Naive thymus-derived CD4-positive, alpha-beta T cell (primary cell): Measurements from ENCODE around the gene NOS3. TPM values are rescaled to one million over a fixed set of nuclear protein-coding genes. Genes with fewer than 3 reads are reported as not detected.
"Not testable (repeated sequence)": the region's sequence is repeated elsewhere in the genome, so short reads cannot be mapped to it uniquely, and the experiment has no call there.

ENCODE experiments used
- ATAC-seq: fragments of 150-1000 bp; cut with Tn5 transposase; 2 replicates; pipeline ENCODE4 v1.10.0; 2021; ENCODE audit warnings: mild to moderate bottlenecking, moderate library complexity
- CTCF ChIA-PET: fragments of 350-600 bp; sonication (Branson Sonifier 250); formaldehyde crosslinking; loops from one replicate; lab custom pipeline; 2021; ENCODE audit warnings: antibody characterized with exemption; lab: Charles Lee
- POLR2A ChIA-PET: fragments of 350-600 bp; sonication (Branson Sonifier 250); formaldehyde crosslinking; loops from one replicate; lab custom pipeline; 2021; ENCODE audit warnings: antibody characterized with exemption, inconsistent platforms; lab: Charles Lee
- DNase-seq, 9 donors: peaks; one replicate each; pipeline versions ENCODE4 v3.0.0 to v3.0.0-alpha.2; 2020 to 2022; ENCODE audit warnings: mixed read lengths in 1 of 9
- H3K27ac ChIP-seq: one replicate; pipeline ENCODE4 v1.7.0; 2013; ENCODE audit warnings: mild to moderate bottlenecking, low read depth, low read length, moderate library complexity
- H3K27me3 ChIP-seq, 2 donors: one replicate each; pipeline ENCODE4 v1.7.0; 2013; ENCODE audit warnings: low read length in 2 of 2, mild to moderate bottlenecking in 2 of 2, moderate library complexity in 2 of 2; ENCODE audit not compliant: control insufficient read depth in 2 of 2, insufficient read depth in 2 of 2
- H3K36me3 ChIP-seq, 3 experiments: 1 replicate in 2 of 3; 2 replicates in 1 of 3; pipeline ENCODE4 v1.7.0; 2013; ENCODE audit warnings: low read length in 3 of 3, mild to moderate bottlenecking in 3 of 3, moderate library complexity in 1 of 3; ENCODE audit not compliant: insufficient read depth in 3 of 3, control insufficient read depth in 2 of 3
- H3K4me1 ChIP-seq, 2 donors: one replicate each; pipeline ENCODE4 v1.7.0; 2013; ENCODE audit warnings: low read length in 2 of 2, mild to moderate bottlenecking in 2 of 2, moderate library complexity in 1 of 2; ENCODE audit not compliant: control insufficient read depth in 2 of 2, insufficient read depth in 2 of 2
- H3K4me3 ChIP-seq: 2 replicates; pipeline ENCODE4 v1.7.0; 2013; ENCODE audit warnings: mild to moderate bottlenecking, low read length
- H3K9me3 ChIP-seq, 3 experiments: 1 replicate in 2 of 3; 2 replicates in 1 of 3; pipeline ENCODE4 v1.7.0; 2013; ENCODE audit warnings: low read length in 3 of 3; ENCODE audit not compliant: control insufficient read depth in 2 of 3
- H3K27ac Mint-ChIP-seq, 9 donors: one replicate each; pipeline ENCODE4 v1.8.0; 2020 to 2022; ENCODE audit warnings: mixed read lengths in 9 of 9, mild to moderate bottlenecking in 8 of 9, moderate library complexity in 5 of 9, inconsistent platforms in 2 of 9
- H3K27me3 Mint-ChIP-seq, 5 donors: one replicate each; pipeline ENCODE4 v1.8.0; 2021 to 2022; ENCODE audit warnings: mixed read lengths in 5 of 5, mild to moderate bottlenecking in 1 of 5
- H3K36me3 Mint-ChIP-seq, 5 donors: one replicate each; pipeline ENCODE4 v1.8.0; 2020 to 2022; ENCODE audit warnings: mixed read lengths in 5 of 5, mild to moderate bottlenecking in 3 of 5, inconsistent platforms in 1 of 5
- H3K4me1 Mint-ChIP-seq, 7 donors: one replicate each; pipeline ENCODE4 v1.8.0; 2020 to 2022; ENCODE audit warnings: mixed read lengths in 7 of 7, mild to moderate bottlenecking in 3 of 7, inconsistent platforms in 1 of 7
- H3K4me3 Mint-ChIP-seq, 10 donors: one replicate each; pipeline ENCODE4 v1.8.0; 2020 to 2022; ENCODE audit warnings: mild to moderate bottlenecking in 10 of 10, mixed read lengths in 10 of 10, moderate library complexity in 6 of 10, inconsistent platforms in 2 of 10
- H3K9me3 Mint-ChIP-seq, 11 donors: one replicate each; pipeline ENCODE4 v1.8.0; 2020 to 2022; ENCODE audit warnings: mixed read lengths in 11 of 11, mild to moderate bottlenecking in 4 of 11, inconsistent platforms in 1 of 11, moderate library complexity in 1 of 11
- intact Hi-C, 2 donors: fragments of 100-400 bp; cut with micrococcal nuclease; formaldehyde crosslinking; loops; one replicate each; pipeline ENCODE4 v1.15.1; 2023
- polyA plus RNA-seq, 2 donors: library from polyadenylated mRNA; unstranded; fragments of 300-500 nt; fragmentation: Illumina TruSeq; gene quantifications; one replicate each; pipeline ENCODE4 v1.2.3, GENCODE V29; 2021
- total RNA-seq, 6 experiments: library from RNA in 5 of 6; stranded (reverse) in 5 of 6; gene quantifications; 1 replicate in 5 of 6; 2 replicates in 1 of 6; pipeline ENCODE4 v1.2.3 and lab custom pipeline; 2021 to 2026

Gene NOS3
- total and polyA plus RNA-seq, 7 experiments from 2014 or later = 2.8 to 19.1 (median 7.9) TPM

DNA sequence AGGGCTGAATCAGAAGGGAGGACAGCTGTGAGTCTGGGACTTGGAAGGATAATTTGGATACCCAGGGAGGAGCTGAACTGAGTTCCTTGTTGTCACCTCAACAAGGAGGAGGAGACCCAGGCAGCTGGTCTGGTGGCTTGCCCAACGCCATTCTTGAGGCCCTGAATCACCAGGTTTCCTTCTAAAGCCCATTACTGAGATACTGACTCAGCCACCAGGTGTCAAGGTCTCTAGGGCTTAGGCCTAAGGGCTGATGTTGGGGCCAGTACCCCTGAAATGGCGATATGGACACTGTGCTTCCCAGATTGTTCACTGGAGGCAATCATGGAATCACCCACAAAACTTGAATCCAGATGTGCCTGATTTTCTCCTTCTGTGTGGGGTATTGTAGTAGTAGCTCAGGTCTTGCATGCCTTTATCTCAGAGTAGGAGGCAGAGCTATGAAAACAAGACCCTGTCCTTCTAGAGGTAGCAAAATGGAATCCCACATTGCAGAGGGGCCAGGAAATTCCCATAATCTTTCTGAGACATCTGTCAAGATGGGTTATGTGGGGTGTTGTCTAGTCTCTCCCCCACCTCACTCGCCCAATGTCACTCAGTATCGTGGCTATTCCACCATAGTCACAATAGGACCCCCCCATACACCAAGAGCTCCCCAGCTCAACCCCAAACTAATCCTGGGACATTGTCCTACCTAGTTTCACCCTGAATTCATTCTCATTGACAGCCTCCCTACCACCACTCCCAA, 35.3 kb downstream of the NOS3 start:
- Histone ChIP-seq H3K27ac (no peak overlapping the region), H3K27me3 (no peaks in the 10 kb centered on the region), H3K36me3 (peaks cover 0 to 2% (median 0%) of the 10 kb centered on the region in 3 experiments), H3K4me3 (no peak overlapping the region), H3K9me3 (no peaks in the 10 kb centered on the region), H3K4me1 (peaks cover 6% of the 10 kb centered on the region in 2 donors)
- peak overlapping the region in 6 of 9 donors; percentile 59 to 100 (median 98) for H3K27ac Mint-ChIP-seq
- POLR2A ChIA-PET = interaction anchor here (0.9 to 1.3 kb wide), 3 partner anchors 11 to 61 kb away, joined by 3 to 4 read pairs (median 3); no protein-coding TSS in a partner anchor
- peaks cover 0 to 2% (median 0%) of the 10 kb centered on the region in 5 donors for H3K36me3 Mint-ChIP-seq
- peaks cover 0 to 15% (median 0%) of the 10 kb centered on the region in 5 donors for H3K27me3 Mint-ChIP-seq
- CTCF ChIA-PET = interaction anchor here (0.8 to 1.0 kb wide), 2 partner anchors 9 to 86 kb away, joined by 3 read pairs; no protein-coding TSS in a partner anchor
- ATAC-seq (no peak), DNase-seq (no peak)
- H3K9me3 Mint-ChIP-seq = peaks cover 0 to 2% (median 0%) of the 10 kb centered on the region in 11 donors
- peak overlapping the region in 4 of 10 donors; percentile 1 to 34 (median 25) for H3K4me3 Mint-ChIP-seq
- peaks cover 20 to 35% (median 25%) of the 10 kb centered on the region in 7 donors for H3K4me1 Mint-ChIP-seq
- intact Hi-C loops = loop anchor here (5.0 to 10.0 kb wide), 2 partner anchors 319 to 704 kb away; partner anchors contain the start of genes ACTR3C (in 1 of the 2), LRRC61 (in 1 of the 2) and NUB1 (in 1 of the 2)

DNA sequence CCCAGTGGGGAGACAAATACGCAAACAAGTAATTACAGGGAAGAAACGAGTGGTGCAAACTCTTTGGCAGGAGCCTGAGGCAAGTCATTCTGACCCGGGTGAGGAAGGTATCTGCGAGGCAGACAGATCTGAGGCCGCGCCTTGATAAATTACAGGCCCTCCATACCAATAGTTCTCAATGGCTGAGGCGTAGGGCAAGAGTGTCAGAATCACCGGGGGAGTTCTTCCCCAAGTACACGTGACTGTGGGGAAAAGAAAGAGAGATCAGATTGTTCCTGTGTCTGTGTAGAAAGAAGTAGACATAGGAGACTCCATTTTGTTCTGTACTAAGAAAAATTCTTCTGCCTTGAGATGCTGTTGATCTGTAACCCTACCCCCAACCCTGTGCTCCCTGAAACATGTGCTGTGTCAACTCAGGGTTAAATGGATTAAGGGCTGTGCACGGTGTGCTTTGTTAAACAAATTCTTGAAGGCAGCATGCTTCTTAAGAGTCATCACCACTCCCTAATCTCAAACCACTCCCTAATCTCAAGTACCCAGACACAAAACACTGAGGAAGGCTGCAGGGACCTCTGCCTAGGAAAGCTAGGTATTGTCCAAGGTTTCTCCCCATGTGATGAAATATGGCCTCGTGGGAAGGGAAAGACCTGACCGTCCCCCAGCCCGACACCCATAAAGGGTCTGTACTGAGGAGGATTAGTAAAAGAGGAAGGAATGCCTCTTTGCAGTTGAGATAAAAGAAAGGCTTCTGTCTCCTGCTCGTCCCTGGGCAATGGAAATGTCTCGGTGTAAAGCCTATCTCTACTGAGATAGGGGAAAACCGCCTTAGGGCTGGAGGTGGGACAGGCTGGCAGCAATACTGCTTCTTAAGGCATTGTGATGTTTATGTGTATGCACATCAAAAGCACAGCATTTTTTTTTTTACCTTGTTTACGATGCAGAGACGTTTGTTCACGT, 36.2 kb downstream of the NOS3 start:
- not testable (repeated sequence) for H3K9me3 ChIP-seq, DNase-seq, H3K4me1 ChIP-seq, H3K36me3 Mint-ChIP-seq, H3K9me3 Mint-ChIP-seq, H3K27me3 ChIP-seq, ATAC-seq
- intact Hi-C loops = loop anchor here (5.0 to 10.0 kb wide), 2 partner anchors 318 to 705 kb away; partner anchors contain the start of genes ACTR3C (in 1 of the 2), LRRC61 (in 1 of the 2) and NUB1 (in 1 of the 2)
- ChIA-PET POLR2A (interaction anchor here (0.9 to 1.8 kb wide), 12 partner anchors 9 to 81 kb away, joined by 3 to 28 read pairs (median 8); partner anchors contain the start of genes CDK5, FASTK and SLC4A2), CTCF (interaction anchor here (1.5 to 2.1 kb wide), 3 partner anchors 15 to 64 kb away, joined by 4 to 8 read pairs (median 6); no protein-coding TSS in a partner anchor)
- H3K4me3 Mint-ChIP-seq = peak overlapping the region; percentile 83 to 98 (median 92)
- H3K4me3 ChIP-seq = peak overlapping the region; percentile 78
- peaks cover 20 to 40% (median 29%) of the 10 kb centered on the region in 7 donors for H3K4me1 Mint-ChIP-seq
- peak overlapping the region; percentile 95 to 100 (median 99) for H3K27ac Mint-ChIP-seq
- peaks cover 0 to 12% (median 0%) of the 10 kb centered on the region in 3 experiments for H3K36me3 ChIP-seq
- H3K27me3 Mint-ChIP-seq = peaks cover 0 to 10% (median 0%) of the 10 kb centered on the region in 5 donors
- H3K27ac ChIP-seq = peak overlapping the region; percentile 94

DNA sequence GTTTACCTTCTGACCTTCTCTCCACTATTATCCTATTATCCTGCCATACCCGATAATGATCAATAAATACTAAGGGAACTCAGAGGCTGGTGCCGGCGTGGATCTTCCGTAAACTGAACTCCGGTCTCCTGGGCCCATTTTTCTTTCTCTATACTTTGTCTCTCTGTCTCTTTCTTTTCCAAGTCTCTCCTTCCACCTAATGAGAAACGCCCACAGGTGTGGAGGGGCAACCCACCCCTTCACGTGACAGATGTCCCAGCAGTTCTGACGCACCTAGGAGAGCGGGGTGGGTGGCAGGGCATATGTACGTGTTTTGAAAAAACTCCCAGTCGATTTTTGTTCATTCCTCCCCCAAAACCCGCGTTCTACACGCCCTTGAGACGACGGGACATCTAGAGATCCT, 36.9 kb downstream of the NOS3 start:
- not testable (repeated sequence) for H3K9me3 ChIP-seq, H3K9me3 Mint-ChIP-seq, H3K27me3 ChIP-seq, H3K4me1 ChIP-seq, DNase-seq
- Histone ChIP-seq H3K36me3 (peaks cover 0 to 14% (median 0%) of the 10 kb centered on the region in 3 experiments), H3K27ac (peak overlapping the region; percentile 94), H3K4me3 (peak overlapping the region; percentile 78)
- intact Hi-C loops = loop anchor here (1.0 to 10.0 kb wide), 14 partner anchors 9 to 1901 kb away; partner anchors contain the start of genes ABCF2 (in 2 of the 2), FASTK (in 2 of the 2), NUB1 (in 2 of the 2) and ACTR3C (in 1 of the 2)
- ChIA-PET CTCF (interaction anchor here (0.6 to 2.1 kb wide), 5 partner anchors 9 to 65 kb away, joined by 3 to 12 read pairs (median 6); no protein-coding TSS in a partner anchor), POLR2A (interaction anchor here (0.9 to 1.8 kb wide), 16 partner anchors 9 to 80 kb away, joined by 3 to 28 read pairs (median 7); partner anchors contain the start of genes CDK5, FASTK, SLC4A2 and TMUB1)
- ATAC-seq = peak; percentile 40
- Mint-ChIP-seq H3K4me1 (peaks cover 20 to 40% (median 29%) of the 10 kb centered on the region in 7 donors), H3K36me3 (peaks cover 0 to 11% (median 0%) of the 10 kb centered on the region in 5 donors), H3K27me3 (peaks cover 0 to 10% (median 0%) of the 10 kb centered on the region in 5 donors), H3K27ac (peak overlapping the region; percentile 95 to 100 (median 99)), H3K4me3 (peak overlapping the region; percentile 83 to 98 (median 92))

DNA sequence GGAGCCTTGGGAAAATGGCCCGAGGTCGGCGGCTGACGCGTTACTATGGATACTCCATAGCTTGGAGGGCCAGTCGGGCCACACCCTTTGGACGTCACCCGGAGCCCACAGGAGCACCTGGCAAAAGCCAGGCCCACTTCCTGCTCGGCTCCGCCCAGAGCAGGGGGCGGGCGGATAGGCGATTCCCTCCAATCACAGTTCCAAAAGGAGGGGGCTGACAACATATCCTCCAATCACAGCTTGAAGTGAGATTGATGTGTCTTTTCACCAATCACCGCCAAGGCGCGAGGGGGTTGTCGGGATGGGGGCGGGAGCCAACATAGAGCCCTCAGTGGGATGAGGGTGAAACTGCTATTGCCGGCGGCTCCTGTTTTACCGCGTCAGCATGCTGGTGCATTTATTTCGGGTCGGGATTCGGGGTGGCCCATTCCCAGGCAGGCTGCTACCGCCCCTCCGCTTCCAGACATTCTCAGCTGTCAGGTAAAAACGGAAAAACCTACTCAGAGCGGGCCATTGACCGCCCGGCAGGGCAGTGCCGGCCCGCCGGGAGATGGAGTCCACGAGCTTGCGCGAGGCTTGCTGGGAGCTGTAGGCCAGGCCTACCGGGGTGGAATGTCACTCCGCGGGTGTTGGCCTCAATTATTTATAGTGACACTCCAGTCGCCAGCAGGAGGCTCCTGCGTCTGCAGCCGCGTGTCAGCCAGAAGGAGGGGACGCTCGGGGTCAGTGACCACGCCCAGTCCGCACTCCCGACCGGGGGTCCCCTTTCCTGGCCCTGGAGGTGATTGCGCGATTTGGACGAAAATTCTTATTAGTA, 37.5 kb downstream of the NOS3 start, which contains the start of gene ABCB8:
Gene ABCB8, plus strand, starts transcription at position 320 of the 817 bp plus-strand sequence. Its CDS starts 66 bp downstream, at position 386.
- H3K27ac ChIP-seq = peak within 1 kb of the TSS; percentile 94
- Mint-ChIP-seq H3K4me1 (peaks cover 20 to 40% (median 29%) of the 10 kb centered on the region in 7 donors), H3K27me3 (peaks cover 0 to 6% (median 0%) of the 10 kb centered on the region in 5 donors), H3K36me3 (peaks cover 0 to 11% (median 0%) of the 10 kb centered on the region in 5 donors), H3K9me3 (no peaks in the 10 kb centered on the region), H3K4me3 (peak within 1 kb of the TSS; percentile 83 to 98 (median 92)), H3K27ac (peak within 1 kb of the TSS; percentile 95 to 100 (median 99))
- ATAC-seq = peak; percentile 94
- ChIA-PET CTCF (interaction anchor here (0.6 to 2.1 kb wide), 10 partner anchors 10 to 79 kb away, joined by 3 to 12 read pairs (median 3); no protein-coding TSS in a partner anchor), POLR2A (interaction anchor here (0.6 to 1.8 kb wide), 18 partner anchors 9 to 80 kb away, joined by 3 to 28 read pairs (median 6); partner anchors contain the start of genes CDK5, FASTK, SLC4A2 and TMUB1)
- H3K4me3 ChIP-seq = peak within 1 kb of the TSS; percentile 78
- no peaks in the 10 kb centered on the region for H3K9me3 ChIP-seq
- H3K27me3 ChIP-seq = no peaks in the 10 kb centered on the region
- H3K4me1 ChIP-seq = peaks cover 6% of the 10 kb centered on the region in 2 donors
- peaks cover 0 to 20% (median 0%) of the 10 kb centered on the region in 3 experiments for H3K36me3 ChIP-seq
- DNase-seq = peak; percentile 89 to 100 (median 99)
- intact Hi-C loops = loop anchor here (1.0 to 10.0 kb wide), 14 partner anchors 10 to 1902 kb away; partner anchors contain the start of genes ABCF2 (in 2 of the 2), FASTK (in 2 of the 2), NUB1 (in 2 of the 2) and ACTR3C (in 1 of the 2)
